Muscle of arm (tissue), 12 donors: ENCODE results near the gene MOB3A. TPM values are rescaled to one million over a fixed set of nuclear protein-coding genes. Genes with fewer than 3 reads are reported as not detected.
A peak's percentile ranks its signal among the peaks of the same experiment; 100 is the strongest.

Source experiments
- DNase-seq: peaks from one replicate; pipeline ENCODE4 v3.0.0-alpha.2; 2013
- polyA plus RNA-seq, 12 donors: library from polyadenylated mRNA; unstranded; fragments of 120-200 nt; gene quantifications; one replicate each; pipeline ENCODE4 v1.2.1, GENCODE V29; 2013; ENCODE audit not compliant: insufficient read length in 12 of 12

Gene MOB3A
- polyA plus RNA-seq, 12 donors = 14.5 to 28.4 (median 15.8) TPM; not detected in 1

DNA sequence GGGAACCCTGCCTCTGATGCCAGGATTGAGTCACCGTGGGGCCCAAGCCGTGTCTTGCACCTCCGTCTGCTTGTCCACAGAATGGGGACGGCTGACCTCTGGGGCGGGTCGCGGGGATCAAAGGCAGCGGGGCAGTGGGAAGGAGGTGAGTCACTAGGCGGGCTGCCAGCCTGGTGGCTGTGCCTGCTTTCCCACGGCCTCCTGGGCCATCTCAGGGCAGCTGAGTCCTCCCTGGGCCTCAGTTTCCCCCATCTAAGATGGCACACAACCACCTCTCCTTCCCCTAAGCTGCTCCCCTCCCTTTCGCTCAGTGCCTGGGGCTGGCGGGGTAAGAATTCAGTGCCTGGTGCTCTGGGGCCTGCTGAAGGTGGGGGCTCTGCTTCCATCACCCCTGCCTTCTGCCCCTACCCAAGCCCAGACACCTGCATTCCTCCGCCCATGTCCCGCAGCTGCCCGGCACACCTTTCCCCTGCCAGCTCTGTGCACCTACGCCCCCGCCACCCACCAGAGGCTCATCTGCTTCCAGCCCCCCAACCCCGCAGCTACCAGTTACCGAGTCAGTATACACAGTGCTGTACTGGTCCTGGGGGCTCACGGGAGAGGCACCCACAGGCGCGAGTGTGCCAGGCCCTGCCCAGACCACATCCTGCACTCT, 48.5 kb downstream of the MOB3A start:
- no peak for DNase-seq

DNA sequence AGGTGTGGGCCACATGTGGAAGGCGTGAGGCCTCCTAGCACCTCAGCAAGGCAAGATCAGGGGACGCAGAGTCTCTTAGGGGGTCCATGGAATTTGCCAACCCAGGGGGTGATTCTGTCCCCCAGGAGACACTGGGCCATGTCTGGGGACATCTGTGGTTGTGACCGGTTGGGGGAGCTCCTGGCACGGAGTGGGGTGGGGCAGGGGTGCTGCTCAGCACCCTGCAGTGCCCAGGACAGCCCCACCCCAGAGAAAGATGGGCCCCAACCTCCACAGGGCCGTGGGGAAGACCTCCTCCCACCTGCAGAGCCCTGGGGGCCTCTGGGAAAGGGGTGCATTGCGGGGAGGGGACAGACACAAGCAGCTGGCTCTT, 49.1 kb downstream of the MOB3A start:
- DNase-seq = no peak

DNA sequence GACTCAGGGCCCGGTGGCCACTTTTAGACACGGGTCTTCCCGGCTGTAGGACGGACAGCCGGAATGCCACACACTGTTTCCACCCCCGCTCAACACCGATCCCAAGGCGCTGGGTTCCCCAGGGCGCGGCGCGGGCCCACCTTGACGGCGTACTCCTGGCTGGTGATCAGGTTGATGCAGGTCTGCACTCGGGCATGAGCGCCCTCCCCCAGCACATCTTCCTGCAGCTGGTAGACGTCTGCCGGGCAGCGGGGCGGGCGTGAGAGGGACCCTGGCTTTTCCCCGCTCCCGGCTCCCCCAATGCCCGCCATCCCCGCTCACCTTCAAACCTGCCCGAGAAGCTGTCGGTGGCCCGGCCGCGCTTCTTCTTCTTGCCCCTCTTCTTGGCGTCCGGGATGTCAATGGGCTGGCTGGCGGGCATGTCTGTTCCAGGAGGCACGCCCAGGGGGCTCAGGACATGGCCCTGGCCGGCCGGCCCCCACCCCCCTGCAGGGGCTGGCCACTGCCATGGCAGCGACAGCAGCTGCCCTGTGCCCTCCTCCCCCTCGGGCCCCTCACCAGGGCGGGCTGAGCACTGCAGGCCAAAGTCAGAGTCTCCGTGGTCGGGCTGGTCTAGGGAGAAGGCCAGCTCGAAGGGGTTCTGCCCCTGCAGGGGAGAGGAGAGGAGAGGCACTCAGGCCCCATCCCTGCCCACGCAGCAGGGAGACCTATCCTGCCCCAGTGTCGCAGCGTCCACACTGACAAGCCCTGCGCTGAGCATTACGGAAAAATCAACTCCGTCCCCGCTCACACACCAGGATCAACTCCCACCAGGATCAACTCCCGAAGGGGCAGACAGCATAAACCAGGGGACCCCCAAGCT, 49.8 kb downstream of the MOB3A start:
- no peak for DNase-seq

DNA sequence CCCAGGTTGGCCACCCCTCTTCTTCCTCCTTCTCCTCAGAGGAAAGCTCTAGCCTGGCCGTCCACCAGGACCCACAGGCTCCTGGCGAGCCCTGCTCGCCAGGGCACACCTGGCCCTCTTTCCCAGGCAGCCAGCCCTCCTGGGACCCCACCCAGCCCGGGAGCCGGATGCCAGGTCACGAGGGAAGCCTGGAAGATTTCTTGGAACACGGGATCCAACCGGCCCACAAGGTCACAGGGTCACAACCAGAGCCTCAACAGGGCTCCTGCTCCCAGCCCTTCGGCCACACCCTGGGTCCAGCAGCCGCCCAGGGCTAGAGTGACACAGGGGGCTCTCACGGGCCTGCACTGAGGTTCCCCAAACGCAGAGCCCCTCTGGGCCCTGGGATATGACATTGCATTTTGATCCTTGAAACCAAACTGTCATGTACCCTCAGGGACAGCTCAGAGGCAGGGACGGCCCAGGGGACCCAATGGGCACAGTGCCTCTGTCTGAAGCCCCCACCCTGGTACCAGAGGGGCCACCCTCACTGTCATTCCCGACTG, 50.6 kb downstream of the MOB3A start:
- DNase-seq = no peak

DNA sequence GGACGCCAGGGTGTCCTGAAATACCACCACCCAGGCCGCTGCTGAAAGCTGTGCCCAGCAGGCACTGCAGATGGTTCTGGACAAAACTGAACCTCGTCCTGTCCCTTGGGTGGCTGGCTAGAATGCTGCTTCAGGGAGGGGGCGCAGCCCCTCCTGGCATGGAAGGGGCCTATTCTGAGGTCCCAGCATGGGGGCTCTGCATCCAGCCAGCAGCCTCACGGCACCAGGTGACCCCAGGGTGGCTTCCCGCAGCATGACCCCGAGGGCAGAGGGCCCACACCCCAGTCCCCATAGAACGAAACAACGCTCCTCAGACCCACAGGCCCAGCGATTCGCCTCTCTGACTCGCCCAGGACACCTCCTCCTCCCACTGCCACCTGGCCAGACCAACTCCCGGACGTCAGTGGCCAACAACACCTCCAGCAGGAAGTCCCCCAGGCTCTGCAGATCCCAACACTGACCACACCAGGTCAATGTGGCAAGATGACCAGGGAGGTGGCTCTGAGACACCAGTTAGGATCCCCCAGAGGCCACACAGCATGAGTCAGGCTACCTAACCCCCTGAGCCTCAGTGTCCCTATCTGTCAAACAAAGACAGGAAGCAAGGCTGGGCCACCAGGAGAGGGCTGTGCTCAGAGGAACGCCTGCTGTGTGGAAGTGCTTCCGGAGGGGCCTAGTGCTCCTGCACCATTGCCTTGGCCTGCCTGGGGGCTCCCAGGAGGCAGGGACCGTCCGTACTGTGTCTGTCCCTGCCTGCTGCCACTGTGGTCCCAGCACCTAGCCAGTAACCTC, 51.2 kb downstream of the MOB3A start:
- no peak for DNase-seq

DNA sequence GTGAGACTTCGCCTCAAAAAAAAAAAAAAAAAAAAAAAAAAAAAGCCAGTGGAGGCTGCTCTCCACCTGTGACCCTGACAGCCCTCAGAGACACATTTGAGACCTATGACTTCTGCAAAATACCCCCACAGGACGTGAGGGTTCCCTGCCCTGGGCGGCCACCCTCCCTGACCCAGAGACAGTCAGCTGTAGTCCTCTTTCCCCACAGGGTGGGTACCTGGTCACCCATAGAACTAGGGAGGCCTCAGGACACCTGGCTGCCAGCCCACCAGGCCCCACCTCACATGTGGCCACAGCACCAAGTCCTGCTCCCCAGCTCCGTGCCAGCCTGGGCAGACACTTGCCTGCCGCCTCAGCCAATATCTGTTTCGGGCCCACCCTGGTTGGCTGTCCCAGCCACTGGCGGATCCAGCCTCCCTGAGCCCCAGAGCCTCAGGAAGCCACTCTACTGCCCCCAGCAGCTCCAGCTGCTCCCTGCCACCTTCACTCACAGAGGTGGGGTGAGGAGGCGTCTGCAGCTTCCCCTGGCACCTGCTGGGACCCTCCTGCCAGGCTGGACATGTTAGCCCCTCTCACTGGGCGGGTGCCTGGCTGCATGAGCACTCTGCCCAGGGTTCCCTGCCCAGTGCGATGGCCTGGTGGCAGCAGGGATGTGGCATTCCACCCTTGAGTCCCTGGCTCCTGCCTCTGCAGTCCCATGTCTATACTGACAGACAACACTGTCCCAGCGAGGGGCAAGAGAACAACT, 52.0 kb downstream of the MOB3A start:
- no peak for DNase-seq

DNA sequence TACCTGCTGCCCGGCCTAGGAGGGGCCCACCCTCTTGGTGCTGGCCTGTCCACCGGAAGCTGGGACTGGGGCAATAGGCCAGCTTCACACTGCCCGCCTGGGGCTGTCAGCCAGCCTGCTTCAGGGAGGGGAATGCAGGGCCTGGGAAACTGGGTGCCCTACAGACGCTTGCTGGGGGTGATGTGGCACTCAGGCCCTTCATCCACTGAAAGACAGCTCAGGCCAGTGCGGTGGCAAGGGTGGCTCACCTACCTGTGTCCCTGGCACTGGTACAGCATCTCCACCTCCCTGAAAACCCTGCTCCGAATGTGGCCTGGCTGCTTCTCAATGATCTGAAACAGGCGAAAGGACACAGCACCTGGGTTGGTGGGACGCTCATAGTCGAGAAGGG, 52.9 kb downstream of the MOB3A start:
- DNase-seq = no peak

DNA sequence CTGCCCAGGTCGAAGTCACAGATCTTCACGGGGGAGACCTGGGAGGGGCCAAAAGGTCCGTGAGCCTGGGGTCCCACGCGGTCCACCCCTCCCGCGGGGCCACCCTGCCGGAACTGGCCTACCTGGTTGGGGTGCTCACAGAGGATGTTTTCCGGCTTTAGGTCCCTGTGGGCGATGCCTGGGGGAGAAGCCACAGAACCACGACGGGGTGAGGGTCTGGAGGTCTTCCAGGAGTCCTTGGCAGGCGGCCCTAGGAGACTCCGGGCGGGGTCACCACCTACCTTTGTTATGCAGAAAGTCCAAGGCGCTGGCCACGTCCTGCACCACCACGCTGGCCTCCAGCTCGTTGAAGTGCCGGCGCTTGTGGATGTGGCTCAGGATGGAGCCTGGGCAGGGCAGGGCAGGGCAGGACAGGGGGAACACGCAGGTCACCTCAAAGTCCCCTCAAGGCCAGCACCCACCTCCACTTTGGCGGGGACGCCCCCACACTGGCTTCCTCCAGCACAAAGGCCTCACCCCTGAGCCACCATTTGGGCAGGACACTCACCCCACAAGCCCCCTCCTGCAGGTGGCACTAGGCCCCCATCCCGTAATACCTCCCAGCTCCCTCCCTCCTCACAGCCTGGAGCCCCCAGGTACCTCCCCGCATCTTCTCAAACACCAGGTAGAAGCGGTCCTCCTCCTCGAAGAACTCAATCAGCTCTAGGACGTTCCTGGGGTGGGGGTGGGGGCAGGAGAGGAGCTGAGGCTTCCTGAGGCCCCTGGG, 53.5 kb downstream of the MOB3A start:
- no peak for DNase-seq

DNA sequence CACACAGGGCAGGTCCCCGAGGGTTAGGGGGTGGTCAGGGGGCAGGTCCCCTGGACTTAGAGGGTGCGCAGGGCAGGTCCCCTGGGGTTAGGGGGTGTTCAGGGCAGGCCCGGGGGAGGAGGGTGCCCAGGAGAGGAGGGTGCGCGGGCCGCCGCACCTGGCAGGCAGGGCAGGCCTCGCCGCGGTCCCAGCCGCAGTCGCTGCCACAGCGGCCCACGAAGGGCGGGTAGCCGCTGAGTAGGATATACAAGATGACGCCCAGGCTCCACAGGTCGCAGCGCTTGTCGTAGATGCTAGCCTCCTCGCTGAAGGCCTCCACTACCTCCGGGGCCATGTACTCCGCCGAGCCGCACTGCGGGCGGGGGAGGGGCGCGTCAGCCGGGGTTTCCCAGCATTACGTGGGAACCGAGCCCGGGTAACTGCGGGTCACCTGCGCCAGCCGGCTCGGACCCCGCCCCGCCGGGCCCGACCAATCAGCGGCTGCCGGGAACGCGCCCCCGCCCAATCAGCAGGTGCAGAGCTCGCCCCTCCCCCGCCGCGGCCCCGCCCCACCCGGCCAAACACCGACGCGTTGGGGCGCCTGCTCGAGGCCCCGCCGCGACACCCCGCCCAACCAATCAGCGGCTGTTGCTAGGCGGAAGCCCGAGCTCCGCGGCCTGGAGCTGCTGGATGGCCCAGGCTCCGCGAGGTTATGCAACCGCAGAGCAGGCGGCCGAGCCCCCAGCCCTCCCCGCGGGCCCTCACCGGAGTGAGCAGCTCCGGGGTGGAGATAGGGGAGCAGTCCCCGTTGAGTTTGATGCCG, 54.2 kb downstream of the MOB3A start:
- peak; percentile 90 for DNase-seq

DNA sequence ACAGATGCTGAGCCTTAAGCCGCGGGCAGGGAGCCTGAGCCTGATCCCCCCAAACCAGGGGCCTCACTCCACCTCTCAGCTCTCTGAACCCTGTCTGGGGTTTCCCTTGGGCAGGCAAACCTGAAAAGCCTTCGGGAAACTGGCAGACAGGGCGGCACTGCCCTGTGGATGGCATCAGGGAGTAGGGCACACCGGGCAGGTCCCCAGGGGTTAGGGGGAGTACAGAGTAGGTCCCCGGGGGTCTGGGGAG, 54.8 kb downstream of the MOB3A start:
- DNase-seq = no peak

DNA sequence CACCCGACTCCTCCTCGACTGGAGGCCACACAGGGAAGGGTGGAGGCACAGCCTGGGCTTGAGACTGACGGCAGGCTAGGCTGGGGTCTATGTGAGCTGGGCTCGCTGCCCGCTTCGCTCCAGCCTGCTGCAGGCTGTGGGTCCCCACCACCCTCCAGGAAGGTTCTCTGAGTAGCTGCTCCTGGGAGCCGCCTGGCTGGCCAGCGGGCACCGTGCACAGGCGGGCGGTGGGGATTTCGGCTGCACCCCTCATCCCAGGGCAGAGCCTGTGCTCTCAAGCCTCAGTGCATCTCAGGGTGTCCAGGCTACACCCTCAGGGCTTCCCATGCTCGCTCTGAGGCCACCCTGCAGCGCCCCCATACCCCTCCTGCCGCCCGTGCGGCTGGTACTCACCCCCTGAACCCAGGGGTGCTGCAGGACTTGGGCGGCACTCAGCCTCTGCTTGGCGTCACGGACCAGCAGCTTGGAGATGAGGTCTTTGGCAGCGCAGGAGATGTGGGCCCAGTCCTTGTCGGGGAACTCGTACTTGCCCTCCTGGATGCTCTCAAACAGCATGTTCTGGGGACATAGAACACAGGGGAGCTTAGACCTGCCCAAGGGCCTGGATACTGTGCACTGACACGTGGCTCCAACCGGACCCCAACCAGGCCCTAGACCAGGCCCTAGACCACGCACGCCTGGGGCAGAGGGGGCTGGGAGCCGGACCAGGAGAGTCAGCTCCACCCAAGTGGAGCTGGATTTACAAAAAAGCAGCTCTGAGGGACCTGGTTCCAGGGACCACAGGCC, 55.3 kb downstream of the MOB3A start:
- DNase-seq = no peak

DNA sequence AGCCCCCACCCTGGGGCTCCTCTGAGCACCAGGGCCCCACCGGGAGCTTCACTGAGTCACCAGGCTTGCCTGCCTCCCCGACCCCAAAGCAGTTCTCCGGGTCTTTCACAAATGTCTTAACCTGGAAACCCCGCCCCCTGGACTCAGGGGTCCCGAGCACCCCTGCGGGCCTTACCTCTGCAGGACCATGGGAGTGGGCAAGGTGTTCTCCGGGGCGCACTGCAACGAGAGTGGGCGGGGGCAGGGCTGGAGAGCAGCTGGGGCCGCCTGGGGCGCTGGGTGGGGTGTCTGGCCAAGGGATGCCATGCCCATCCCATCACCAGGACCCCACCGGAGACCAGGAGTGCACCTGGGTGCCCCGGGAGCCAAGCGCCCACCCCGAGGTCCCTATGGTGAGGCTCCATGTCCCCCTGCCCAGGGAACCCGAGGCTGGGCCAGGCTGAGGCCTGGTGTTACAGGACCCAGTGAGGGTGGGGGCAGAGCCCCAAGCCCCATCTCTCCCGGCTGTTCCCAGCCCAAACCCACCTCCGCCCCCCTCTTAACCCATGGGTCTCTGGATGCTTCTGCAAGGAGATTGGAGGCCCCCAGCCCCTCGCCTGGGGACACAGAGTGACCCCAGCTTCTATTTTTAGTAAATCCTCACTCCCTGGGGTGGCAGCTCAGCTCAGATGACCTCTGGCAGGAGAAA, 56.0 kb downstream of the MOB3A start:
- no peak for DNase-seq

DNA sequence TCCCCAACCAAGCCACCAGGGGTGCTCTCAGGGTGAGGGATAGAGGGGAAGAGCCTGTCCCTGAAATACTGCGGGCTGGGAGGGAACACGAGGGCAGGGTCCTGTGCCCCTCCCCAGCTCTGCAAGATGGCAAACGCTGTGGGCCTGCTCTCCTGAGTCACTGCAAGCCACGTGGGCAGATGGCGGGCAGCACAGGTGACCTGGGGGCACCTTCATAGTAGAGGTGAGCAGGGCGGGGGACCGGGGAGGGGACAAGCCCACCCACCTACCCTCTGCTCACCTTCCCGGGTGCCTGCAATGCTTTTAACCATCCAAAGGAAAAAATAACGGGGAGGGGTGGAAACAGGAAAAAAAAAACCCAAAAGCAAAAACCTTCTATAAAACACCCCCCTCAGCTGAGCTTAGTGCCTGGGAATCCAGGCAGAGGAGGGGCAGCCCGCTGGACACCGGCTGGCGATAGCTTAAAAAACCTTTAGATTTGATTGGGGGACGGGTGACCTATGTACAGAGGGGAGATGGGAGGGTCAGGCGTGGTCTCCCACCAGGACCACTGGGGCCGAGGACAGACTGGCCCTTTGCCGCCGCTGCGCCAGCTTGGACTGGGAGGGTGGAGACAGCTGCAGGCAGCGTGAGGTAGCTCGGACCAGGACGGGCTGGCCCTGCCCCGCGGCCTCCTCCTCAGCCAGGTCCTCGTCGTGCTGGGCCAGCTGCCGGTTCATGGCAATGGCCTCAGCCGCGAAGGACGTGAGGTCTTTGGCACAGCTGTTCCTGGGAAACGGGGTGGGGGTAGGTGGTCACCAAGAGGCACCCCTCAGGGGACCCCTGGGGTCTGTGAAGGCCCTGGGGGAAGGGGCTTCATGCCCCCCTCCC, 56.8 kb downstream of the MOB3A start:
- no peak for DNase-seq

DNA sequence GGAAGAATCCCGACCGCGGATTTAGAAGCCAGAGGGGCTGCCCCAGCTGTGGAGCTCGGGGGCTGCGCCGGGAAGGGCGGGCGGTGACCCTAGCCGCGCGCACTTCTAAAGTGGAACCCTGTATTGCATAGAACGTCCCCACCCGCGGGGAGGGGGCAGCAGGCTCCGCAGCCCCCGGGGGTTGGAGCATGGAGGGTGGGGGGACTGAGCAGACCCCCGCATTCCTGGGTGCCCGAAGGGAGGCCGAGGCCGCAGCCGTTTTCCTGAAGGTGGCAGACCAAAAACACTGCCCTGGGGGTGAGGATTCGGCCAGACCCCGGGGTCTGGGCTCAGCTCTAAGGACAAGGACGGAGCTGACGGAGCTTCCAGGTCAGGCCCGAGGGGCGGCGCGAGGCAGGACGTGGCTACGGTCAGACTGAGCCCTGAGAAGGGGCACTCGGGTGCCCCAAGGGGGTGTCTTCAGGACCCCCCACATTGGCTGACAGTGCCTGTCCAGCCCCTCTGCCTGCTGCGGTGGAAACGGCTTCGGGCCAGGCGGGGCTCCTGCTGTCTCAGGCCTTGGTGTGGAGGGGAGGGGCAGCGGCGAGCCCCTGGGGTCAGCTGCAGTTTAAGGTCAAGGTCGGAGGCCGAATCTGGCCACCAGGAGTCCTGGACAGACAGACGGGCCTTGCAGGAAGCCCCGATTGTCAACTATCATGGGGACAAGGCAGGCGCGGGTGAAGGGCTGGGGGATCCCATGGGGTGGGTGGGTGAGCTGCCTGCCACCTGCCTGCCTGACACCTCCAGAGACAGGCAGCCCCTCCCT, 57.6 kb downstream of the MOB3A start:
- no peak for DNase-seq

DNA sequence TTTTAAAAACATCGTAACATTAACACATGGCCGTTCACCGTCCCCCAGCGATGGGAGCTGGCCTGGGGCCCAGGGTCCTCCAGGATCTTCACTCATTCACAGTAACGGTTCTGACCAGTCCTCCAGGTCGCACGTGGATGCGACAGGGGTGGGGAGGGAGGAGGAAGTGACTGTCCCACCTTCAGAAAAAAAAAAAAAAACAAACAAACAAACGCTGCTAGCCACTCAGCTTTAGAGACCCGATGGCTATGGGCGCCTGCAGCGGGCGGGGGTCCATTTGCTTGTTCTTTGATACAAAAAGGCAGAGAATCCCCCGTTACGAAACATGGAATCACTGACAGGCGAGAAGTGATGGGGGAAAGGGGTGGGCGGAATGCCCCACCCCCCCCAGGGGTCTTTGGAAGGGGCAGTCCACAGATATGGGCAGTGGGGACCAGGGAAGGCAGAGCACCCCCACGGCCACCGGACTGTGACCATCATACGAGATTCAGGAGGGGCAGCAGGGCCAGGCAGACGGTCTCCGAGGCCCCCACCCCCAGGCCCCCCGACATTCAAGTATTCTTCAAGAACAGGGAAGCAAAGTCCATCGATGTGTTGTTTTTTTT, 58.4 kb downstream of the MOB3A start:
- DNase-seq = no peak

DNA sequence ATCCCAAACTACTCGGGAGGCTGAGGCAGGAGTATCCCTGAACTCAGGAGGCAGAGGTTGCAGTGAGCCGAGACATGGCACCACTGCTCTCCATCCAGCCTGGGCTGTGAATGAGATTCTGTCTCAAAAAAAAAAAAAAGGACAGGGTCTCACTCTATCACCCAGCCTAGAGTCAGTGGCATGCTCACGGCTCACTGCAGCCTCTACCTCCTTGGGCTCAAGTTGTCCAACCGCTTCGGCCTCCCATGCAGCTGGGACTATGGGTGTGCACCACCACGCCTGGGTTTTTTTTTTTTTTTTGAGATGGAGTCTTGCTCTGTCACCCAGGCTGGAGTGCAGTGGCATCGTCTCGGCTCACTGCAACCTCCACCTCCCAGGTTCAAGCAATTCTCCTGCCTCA, 59.7 kb downstream of the MOB3A start:
- DNase-seq = no peak

DNA sequence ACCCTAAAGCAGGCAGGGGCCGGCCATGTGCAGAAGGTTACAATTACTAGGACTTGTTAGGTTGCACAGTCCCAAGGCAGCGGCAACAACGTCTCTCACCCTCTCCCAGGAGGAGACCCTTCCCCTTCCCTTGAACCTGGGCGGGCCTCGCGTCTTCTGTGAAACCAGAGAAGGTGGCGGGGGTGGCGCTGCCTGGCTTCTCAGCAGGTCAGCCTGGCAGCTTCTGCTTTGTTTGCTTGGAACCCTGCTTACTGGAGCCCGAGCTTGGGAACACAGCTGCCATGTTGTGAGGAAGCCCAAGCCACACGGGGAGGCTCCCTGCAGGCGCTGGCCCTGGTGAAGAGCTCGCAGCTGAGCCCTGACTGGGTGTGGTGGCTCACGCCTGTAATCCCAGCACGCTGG, 60.5 kb downstream of the MOB3A start:
- no peak for DNase-seq
